Loucy (cell line): Measurements from ENCODE around the gene ACTRT2.

Experiments
- EZH2phosphoT487 ChIP-seq: fragments of 200-600 bp; IDR thresholded peaks from 2 replicates; pipeline ENCODE4 v1.6.1; 2018; ENCODE audit warnings: antibody characterized with exemption, mild to moderate bottlenecking, moderate library complexity, borderline replicate concordance
- TF ChIP-seq, protein P1 (sequence below): fragments of 200-600 bp; sonication (generic); conservative IDR thresholded peaks from 2 replicates; pipeline ENCODE4 v1.5.1; 2014; ENCODE audit warnings: mild to moderate bottlenecking, antibody characterized with exemption, low read length

DNA sequence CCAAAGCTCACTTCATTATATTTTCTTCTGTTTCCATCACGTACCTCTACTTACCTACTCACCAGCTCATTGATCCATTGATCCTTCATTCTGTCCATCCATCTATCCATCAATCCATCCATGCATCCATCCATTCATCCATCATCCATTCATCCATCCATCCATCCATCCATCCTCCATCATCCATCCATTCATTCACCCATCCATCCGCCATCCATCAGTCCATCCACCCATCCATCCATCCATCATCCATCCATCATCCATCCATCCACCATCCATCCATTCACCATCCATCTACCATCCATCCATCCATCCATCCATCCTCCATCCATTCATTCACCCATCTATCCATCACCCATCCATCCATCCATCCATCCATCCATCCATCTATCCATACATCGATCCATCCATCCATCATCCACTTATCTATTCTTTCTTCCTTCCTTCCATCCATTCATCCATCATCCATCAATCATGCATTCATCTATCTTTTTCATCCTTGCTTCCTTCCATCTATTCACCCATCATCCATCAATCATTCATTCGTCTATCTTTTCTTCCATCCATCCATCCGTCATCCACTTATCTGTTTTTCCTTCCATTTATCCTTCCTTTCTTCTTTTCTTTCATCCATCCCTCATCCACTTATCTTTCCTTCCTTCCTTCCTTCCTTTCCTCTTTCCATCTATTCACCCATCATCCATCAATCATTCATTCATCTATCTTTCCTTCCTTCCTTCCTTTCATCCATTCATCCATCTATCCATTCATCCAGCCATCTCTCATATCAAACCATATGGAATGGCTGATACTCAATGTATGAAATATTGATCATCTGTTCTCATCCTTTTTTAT, 35.3 kb upstream of the ACTRT2 start:
- TF ChIP-seq, protein P1, sequence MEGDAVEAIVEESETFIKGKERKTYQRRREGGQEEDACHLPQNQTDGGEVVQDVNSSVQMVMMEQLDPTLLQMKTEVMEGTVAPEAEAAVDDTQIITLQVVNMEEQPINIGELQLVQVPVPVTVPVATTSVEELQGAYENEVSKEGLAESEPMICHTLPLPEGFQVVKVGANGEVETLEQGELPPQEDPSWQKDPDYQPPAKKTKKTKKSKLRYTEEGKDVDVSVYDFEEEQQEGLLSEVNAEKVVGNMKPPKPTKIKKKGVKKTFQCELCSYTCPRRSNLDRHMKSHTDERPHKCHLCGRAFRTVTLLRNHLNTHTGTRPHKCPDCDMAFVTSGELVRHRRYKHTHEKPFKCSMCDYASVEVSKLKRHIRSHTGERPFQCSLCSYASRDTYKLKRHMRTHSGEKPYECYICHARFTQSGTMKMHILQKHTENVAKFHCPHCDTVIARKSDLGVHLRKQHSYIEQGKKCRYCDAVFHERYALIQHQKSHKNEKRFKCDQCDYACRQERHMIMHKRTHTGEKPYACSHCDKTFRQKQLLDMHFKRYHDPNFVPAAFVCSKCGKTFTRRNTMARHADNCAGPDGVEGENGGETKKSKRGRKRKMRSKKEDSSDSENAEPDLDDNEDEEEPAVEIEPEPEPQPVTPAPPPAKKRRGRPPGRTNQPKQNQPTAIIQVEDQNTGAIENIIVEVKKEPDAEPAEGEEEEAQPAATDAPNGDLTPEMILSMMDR = no peak
- no peak for TF ChIP-seq EZH2phosphoT487
